NCI-H526 (cell line): ENCODE results near the gene TSPAN9.

Experiments
- DNase-seq, 2 experiments: peaks; one replicate each; lab custom pipeline; 2025; lab: John Stamatoyannopoulos, UW

The TSPAN9 gene

GRCh38 chr12:3275171-3276041 lies 198.2 kb downstream of the TSPAN9 start:
- DNase-seq: peak in 1 of 2 experiments; percentile 66

- DNase-seq: no peak
These were observed 199.0 kb downstream of the TSPAN9 start for GRCh38 chr12:3276226-3276625.

GRCh38 chr12:3277306-3277943 lies 200.2 kb downstream of the TSPAN9 start:
- DNase-seq: no peak

- DNase-seq: no peak
These were observed 201.7 kb downstream of the TSPAN9 start for GRCh38 chr12:3278681-3279414.

- DNase-seq: no peak
These were observed 202.2 kb downstream of the TSPAN9 start for GRCh38 chr12:3279415-3279780.

- no peak for DNase-seq
These were observed 202.7 kb downstream of the TSPAN9 start for GRCh38 chr12:3279832-3280231.

GRCh38 chr12:3280967-3281366 lies 203.8 kb downstream of the TSPAN9 start:
- DNase-seq: no peak

GRCh38 chr12:3281588-3282383 lies 204.6 kb downstream of the TSPAN9 start:
- DNase-seq: no peak

GRCh38 chr12:3282384-3282670 lies 205.1 kb downstream of the TSPAN9 start:
- DNase-seq: no peak

- DNase-seq: no peak
These were observed 206.0 kb downstream of the TSPAN9 start for GRCh38 chr12:3283137-3283680.

GRCh38 chr12:3284405-3284804 lies 207.2 kb downstream of the TSPAN9 start:
- DNase-seq: no peak

GRCh38 chr12:3285570-3285969 lies 208.4 kb downstream of the TSPAN9 start:
- no peak for DNase-seq

GRCh38 chr12:3288690-3289089 lies 211.5 kb downstream of the TSPAN9 start:
- no peak for DNase-seq

GRCh38 chr12:3289702-3290101 lies 212.5 kb downstream of the TSPAN9 start:
- no peak for DNase-seq

- DNase-seq: no peak
These were observed 214.8 kb downstream of the TSPAN9 start for GRCh38 chr12:3291939-3292338.

- DNase-seq: no peak
These were observed 215.7 kb downstream of the TSPAN9 start for GRCh38 chr12:3292677-3293412.

- no peak for DNase-seq
These were observed 216.4 kb downstream of the TSPAN9 start for GRCh38 chr12:3293446-3294161.

- no peak for DNase-seq
These were observed 217.3 kb downstream of the TSPAN9 start for GRCh38 chr12:3294481-3294911.

GRCh38 chr12:3295225-3295624 lies 218.0 kb downstream of the TSPAN9 start:
- no peak for DNase-seq

GRCh38 chr12:3295646-3296408 lies 218.6 kb downstream of the TSPAN9 start:
- no peak for DNase-seq
